K562 (cell line): Measurements from ENCODE around the gene PRND. TPM values are rescaled to one million over a fixed set of nuclear protein-coding genes. Genes with fewer than 3 reads are reported as not detected.

ENCODE experiments used
- BCOR ChIP-seq: fragments of 450-650 bp; IDR thresholded peaks from 2 replicates; pipeline ENCODE4 v1.6.1; 2016
- CREM ChIP-seq: IDR thresholded peaks from 2 replicates; pipeline ENCODE4 v1.6.1; 2014; ENCODE audit warnings: antibody characterized with exemption, low read depth
- EWSR1 ChIP-seq: fragments of 450-650 bp; IDR thresholded peaks from 2 replicates; pipeline ENCODE4 v1.6.1; 2018; ENCODE audit warnings: borderline replicate concordance, mild to moderate bottlenecking, low read depth, moderate library complexity; ENCODE audit not compliant: partially characterized antibody
- FOXK1 ChIP-seq: sonication (generic); formaldehyde crosslinking; IDR thresholded peaks from 2 replicates; pipeline ENCODE4 v1.8.0; 2022; ENCODE audit warnings: missing genetic modification reagents, mild to moderate bottlenecking, borderline replicate concordance
- HDAC2 ChIP-seq: fragments of 450-650 bp; IDR thresholded peaks from 2 replicates; pipeline ENCODE4 v1.6.1; 2016; ENCODE audit warnings: mild to moderate bottlenecking
- HNRNPLL ChIP-seq: fragments of 200-400 bp; formaldehyde crosslinking; IDR thresholded peaks from 2 replicates; pipeline ENCODE4 v1.6.1; 2017; ENCODE audit warnings: low read length, low read depth, mild to moderate bottlenecking; ENCODE audit not compliant: poor library complexity, severe bottlenecking
- MAZ ChIP-seq, 2 experiments: fragments of 450-650 bp in 1 of 2; sonication (generic) in 1 of 2; formaldehyde crosslinking; IDR thresholded peaks in 1 of 2; conservative IDR thresholded peaks in 1 of 2; 2 replicates each; pipeline versions ENCODE4 v1.4.0 to v1.5.0; 2020; ENCODE audit warnings: mild to moderate bottlenecking in 1 of 2, missing genetic modification reagents in 1 of 2
- MTA1 ChIP-seq: fragments of 450-650 bp; IDR thresholded peaks from 2 replicates; pipeline ENCODE4 v1.6.1; 2017; ENCODE audit warnings: borderline replicate concordance
- MTA2 ChIP-seq: fragments of 450-650 bp; IDR thresholded peaks from 2 replicates; pipeline ENCODE4 v1.6.1; 2016; ENCODE audit warnings: low read depth
- NCOA4 ChIP-seq: fragments of 450-650 bp; IDR thresholded peaks from 2 replicates; pipeline ENCODE4 v1.6.1; 2018; ENCODE audit warnings: mild to moderate bottlenecking; ENCODE audit not compliant: partially characterized antibody
- NONO ChIP-seq, 2 experiments: fragments of 200-400 bp in 1 of 2; fragments of 450-650 bp in 1 of 2; formaldehyde crosslinking in 1 of 2; IDR thresholded peaks; 2 replicates each; pipeline ENCODE4 v1.6.1; 2017; ENCODE audit warnings: low read depth in 2 of 2, mild to moderate bottlenecking in 2 of 2, moderate library complexity in 2 of 2, low read length in 1 of 2
- NUFIP1 ChIP-seq: fragments of 450-650 bp; IDR thresholded peaks from 2 replicates; pipeline ENCODE4 v1.6.1; 2018; ENCODE audit not compliant: partially characterized antibody
- OTX1 ChIP-seq: fragments of 450-650 bp; formaldehyde crosslinking; IDR thresholded peaks from 2 replicates; pipeline ENCODE4 v1.4.0; 2022; ENCODE audit warnings: mild to moderate bottlenecking
- PHB2 ChIP-seq: fragments of 450-650 bp; IDR thresholded peaks from 2 replicates; pipeline ENCODE4 v1.6.1; 2017; ENCODE audit warnings: low read depth
- PML ChIP-seq: IDR thresholded peaks from 2 replicates; pipeline ENCODE4 v1.6.1; 2012; ENCODE audit warnings: low read length, inconsistent platforms
- POU5F1 ChIP-seq: fragments of 150-350 bp; IDR thresholded peaks from 2 replicates; pipeline ENCODE4 v1.6.1; 2014; ENCODE audit warnings: borderline replicate concordance, low read length, low read depth, mild to moderate bottlenecking; ENCODE audit not compliant: partially characterized antibody
- SMARCA5 ChIP-seq: fragments of 450-650 bp; IDR thresholded peaks from 2 replicates; pipeline ENCODE4 v1.6.1; 2016
- SMARCE1 ChIP-seq: fragments of 450-650 bp; IDR thresholded peaks from 2 replicates; pipeline ENCODE4 v1.7.1; 2016; ENCODE audit warnings: mild to moderate bottlenecking
- STAT5B ChIP-seq: fragments of 250-450 bp; sonication (Bioruptor Pico); IDR thresholded peaks from 2 replicates; pipeline ENCODE4 v1.8.0; 2021; ENCODE audit warnings: mild to moderate bottlenecking, inconsistent platforms
- SUPT5H ChIP-seq: fragments of 450-650 bp; IDR thresholded peaks from 2 replicates; pipeline ENCODE4 v1.6.1; 2016
- TCF3 ChIP-seq: sonication (generic); formaldehyde crosslinking; IDR thresholded peaks from 2 replicates; pipeline ENCODE4 v1.4.0; 2020; ENCODE audit warnings: mild to moderate bottlenecking, missing genetic modification reagents
- TOE1 ChIP-seq, 2 experiments: fragments of 450-650 bp in 1 of 2; sonication (generic) in 1 of 2; formaldehyde crosslinking in 1 of 2; IDR thresholded peaks; 2 replicates each; pipeline versions ENCODE4 v1.7.1 to v1.8.0; 2016 to 2022; ENCODE audit warnings: borderline replicate concordance in 2 of 2, mild to moderate bottlenecking in 2 of 2, antibody characterized with exemption in 1 of 2, inconsistent platforms in 1 of 2, low read depth in 1 of 2, missing genetic modification reagents in 1 of 2, moderate library complexity in 1 of 2
- WHSC1 ChIP-seq: IDR thresholded peaks from one replicate; pipeline ENCODE4 v1.6.1; 2012; ENCODE audit warnings: low read length, control low read depth, inconsistent platforms
- ZNF184 ChIP-seq: sonication (generic); formaldehyde crosslinking; IDR thresholded peaks from 2 replicates; pipeline ENCODE4 v1.5.0; 2020; ENCODE audit warnings: missing genetic modification reagents
- ZNF282 ChIP-seq: sonication (generic); formaldehyde crosslinking; IDR thresholded peaks from 2 replicates; pipeline ENCODE4 v1.8.1; 2023; ENCODE audit warnings: missing genetic modification reagents
- polyA plus RNA-seq, 8 experiments: library from polyadenylated mRNA; depleted of rRNA in 4 of 8; stranded (reverse) in 5 of 8; unstranded in 3 of 8; fragments of >200 nt; fragmentation: Nextera tagmentation in 2 of 8; fragmentation: Illumina TruSeq in 1 of 8; extraction: Ambion mirVana in 2 of 8; extraction: Trizol in 1 of 8; gene quantifications; 2 replicates each; pipeline versions ENCODE4 v1.2.1 to v1.2.3, GENCODE V29; 2011 to 2014; ENCODE audit warnings: inconsistent platforms in 1 of 8, missing spikeins in 1 of 8
- total RNA-seq, 7 experiments: library from RNA; depleted of rRNA in 6 of 7; stranded (reverse); fragments of >200 nt in 6 of 7; fragmentation: Illumina TruSeq in 2 of 7; extraction: Trizol in 2 of 7; gene quantifications; 2 replicates each; pipeline versions ENCODE4 v1.2.1 to v1.2.3, GENCODE V29; 2011 to 2021; ENCODE audit warnings: low replicate concordance in 1 of 7
- TF ChIP-seq, protein P1 (sequence below): fragments of 450-650 bp; IDR thresholded peaks from 2 replicates; pipeline ENCODE4 v1.6.1; 2017; ENCODE audit warnings: mild to moderate bottlenecking, moderate library complexity
- TF ChIP-seq, protein P2 (sequence below), 3 experiments: fragments of 200-800 bp in 1 of 3; sonication (Bioruptor generic) in 1 of 3; sonication (generic) in 1 of 3; formaldehyde crosslinking in 1 of 3; IDR thresholded peaks; 2 replicates each; pipeline versions ENCODE4 v1.6.1 to v1.8.0; 2016 to 2022; ENCODE audit warnings: mild to moderate bottlenecking in 2 of 3, missing compliant biosample characterization in 2 of 3, missing genetic modification characterization in 2 of 3, missing genetic modification reagents in 1 of 3

Gene PRND
- total and polyA plus RNA-seq, 9 of the 15 experiments (the other 6 are each of a cell fraction or from before 2014, with no cell fraction given), result not detected

DNA sequence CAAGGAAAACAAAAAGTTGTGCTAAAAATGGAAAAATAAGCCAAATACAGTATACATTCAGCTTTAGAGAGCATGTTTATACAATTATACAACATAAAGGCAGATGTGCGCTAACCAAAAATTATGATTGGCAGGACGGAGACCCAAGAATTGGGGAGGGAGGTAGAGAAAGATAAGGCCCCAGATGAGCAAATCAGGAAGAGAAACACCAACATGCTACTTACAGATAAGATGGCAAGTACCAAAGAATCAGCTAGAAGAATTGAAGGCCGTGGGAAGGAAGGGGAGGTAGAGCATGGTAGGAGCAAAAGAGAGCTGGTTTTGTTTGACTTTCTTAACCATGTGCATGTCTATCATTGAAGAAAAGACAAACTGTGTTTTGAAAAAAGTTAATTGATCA lies 45.4 kb downstream of the PRND start (continued):
- TF ChIP-seq TCF3 (CRISPR knock-in tag) (peak; percentile 86), ZNF282 (CRISPR knock-in tag) (no peak), PML (peak; percentile 66; the same call in 1 of the 2 replicates), MTA2 (peak; percentile 83), POU5F1 (no peak), WHSC1 (no peak), TOE1 (IDR thresholded peaks at IDR 0.05; ENCODE audit: borderline replicate concordance) (no peak), TOE1 (CRISPR knock-in tag; IDR thresholded peaks at IDR 0.05; ENCODE audit: borderline replicate concordance, low read depth) (no peak), FOXK1 (CRISPR knock-in tag) (no peak), NUFIP1 (no peak), NCOA4 (no peak), HNRNPLL (no peak), SMARCA5 (no peak), BCOR (0 out of 2 replicates have a peak, but pooled peaks have one; percentile 23), CREM (no peak), MAZ (CRISPR knock-in tag; conservative IDR thresholded peaks at IDR 0.05 in 1 of 2, IDR thresholded peaks at IDR 0.05 in 1 of 2) (0 out of 4 replicates have a peak, but pooled peaks of 1 of the 2 experiments have one; percentile 38), PHB2 (peak; percentile 16; the same call in 1 of the 2 replicates), OTX1 (CRISPR knock-in tag) (no peak), NONO (IDR thresholded peaks at IDR 0.05; ENCODE audit: low read depth in 2 of 2, low read length in 1 of 2) (no peak), SUPT5H (no peak), MTA1 (0 out of 2 replicates have a peak, but pooled peaks have one; percentile 37), SMARCE1 (peak; percentile 34; the same call in 1 of the 2 replicates), EWSR1 (no peak), HDAC2 (no peak), STAT5B (CRISPR knock-in tag) (no peak), ZNF184 (CRISPR knock-in tag) (no peak)
- TF ChIP-seq, protein P1, sequence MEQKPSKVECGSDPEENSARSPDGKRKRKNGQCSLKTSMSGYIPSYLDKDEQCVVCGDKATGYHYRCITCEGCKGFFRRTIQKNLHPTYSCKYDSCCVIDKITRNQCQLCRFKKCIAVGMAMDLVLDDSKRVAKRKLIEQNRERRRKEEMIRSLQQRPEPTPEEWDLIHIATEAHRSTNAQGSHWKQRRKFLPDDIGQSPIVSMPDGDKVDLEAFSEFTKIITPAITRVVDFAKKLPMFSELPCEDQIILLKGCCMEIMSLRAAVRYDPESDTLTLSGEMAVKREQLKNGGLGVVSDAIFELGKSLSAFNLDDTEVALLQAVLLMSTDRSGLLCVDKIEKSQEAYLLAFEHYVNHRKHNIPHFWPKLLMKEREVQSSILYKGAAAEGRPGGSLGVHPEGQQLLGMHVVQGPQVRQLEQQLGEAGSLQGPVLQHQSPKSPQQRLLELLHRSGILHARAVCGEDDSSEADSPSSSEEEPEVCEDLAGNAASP, result no peak
- TF ChIP-seq, protein P2, sequence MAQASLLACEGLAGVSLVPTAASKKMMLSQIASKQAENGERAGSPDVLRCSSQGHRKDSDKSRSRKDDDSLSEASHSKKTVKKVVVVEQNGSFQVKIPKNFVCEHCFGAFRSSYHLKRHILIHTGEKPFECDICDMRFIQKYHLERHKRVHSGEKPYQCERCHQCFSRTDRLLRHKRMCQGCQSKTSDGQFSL (CRISPR knock-in tag; IDR thresholded peaks at IDR 0.05), result no peak
- TF ChIP-seq, protein P2 (tag; IDR thresholded peaks at IDR 0.05), result no peak
